CD8-positive, alpha-beta memory T cell (primary cell): ENCODE measurements around the gene RAB43. TPM values are rescaled to one million over a fixed set of nuclear protein-coding genes. Genes with fewer than 3 reads are reported as not detected.
"Not testable (repeated sequence)": the region's sequence is repeated elsewhere in the genome, so short reads cannot be mapped to it uniquely, and the experiment has no call there.

Experiments
- CTCF ChIA-PET: fragments of 350-600 bp; sonication (Branson Sonifier 250); formaldehyde crosslinking; loops from one replicate; lab custom pipeline; 2021; ENCODE audit warnings: antibody characterized with exemption; lab: Charles Lee
- POLR2A ChIA-PET: fragments of 350-600 bp; sonication (Branson Sonifier 250); formaldehyde crosslinking; loops from one replicate; lab custom pipeline; 2021; ENCODE audit warnings: antibody characterized with exemption; lab: Charles Lee
- DNase-seq, 5 donors: peaks; one replicate each; pipeline versions ENCODE4 v3.0.0 to v3.0.0-alpha.2; 2020 to 2022; ENCODE audit warnings: mixed read lengths in 1 of 5
- H3K27ac ChIP-seq: one replicate; pipeline ENCODE4 v1.7.0; 2013; ENCODE audit warnings: low read depth, mild to moderate bottlenecking, low read length, moderate library complexity
- H3K27me3 ChIP-seq: 2 replicates; pipeline ENCODE4 v1.7.0; 2013; ENCODE audit warnings: low read length, mild to moderate bottlenecking; ENCODE audit not compliant: insufficient read depth, poor library complexity, severe bottlenecking
- H3K36me3 ChIP-seq: 2 replicates; pipeline ENCODE4 v1.7.0; 2013; ENCODE audit warnings: mild to moderate bottlenecking, low read length, moderate library complexity; ENCODE audit not compliant: insufficient read depth
- H3K4me1 ChIP-seq: 2 replicates; pipeline ENCODE4 v1.7.0; 2013; ENCODE audit warnings: mild to moderate bottlenecking, low read length, moderate library complexity; ENCODE audit not compliant: insufficient read depth
- H3K4me3 ChIP-seq: 2 replicates; pipeline ENCODE4 v1.7.0; 2013; ENCODE audit warnings: mild to moderate bottlenecking, low read length
- H3K9me3 ChIP-seq: 2 replicates; pipeline ENCODE4 v1.7.0; 2013; ENCODE audit warnings: mild to moderate bottlenecking, low read length
- H3K27ac Mint-ChIP-seq, 8 donors: one replicate each; pipeline ENCODE4 v1.8.0; 2020 to 2021; ENCODE audit warnings: mixed read lengths in 8 of 8, mild to moderate bottlenecking in 6 of 8, inconsistent platforms in 3 of 8, moderate library complexity in 3 of 8
- H3K27me3 Mint-ChIP-seq, 2 donors: one replicate each; pipeline ENCODE4 v1.8.0; 2020 to 2021; ENCODE audit warnings: mixed read lengths in 2 of 2, mild to moderate bottlenecking in 1 of 2, moderate library complexity in 1 of 2
- H3K36me3 Mint-ChIP-seq, 3 donors: one replicate each; pipeline ENCODE4 v1.8.0; 2020 to 2021; ENCODE audit warnings: mixed read lengths in 3 of 3, inconsistent platforms in 1 of 3, mild to moderate bottlenecking in 1 of 3
- H3K4me1 Mint-ChIP-seq, 3 donors: one replicate each; pipeline ENCODE4 v1.8.0; 2020 to 2021; ENCODE audit warnings: mixed read lengths in 3 of 3, inconsistent platforms in 1 of 3, mild to moderate bottlenecking in 1 of 3
- H3K4me3 Mint-ChIP-seq, 7 donors: one replicate each; pipeline ENCODE4 v1.8.0; 2020 to 2021; ENCODE audit warnings: mixed read lengths in 7 of 7, mild to moderate bottlenecking in 6 of 7, moderate library complexity in 4 of 7, inconsistent platforms in 2 of 7
- H3K9me3 Mint-ChIP-seq, 5 donors: one replicate each; pipeline ENCODE4 v1.8.0; 2020 to 2022; ENCODE audit warnings: mixed read lengths in 5 of 5, mild to moderate bottlenecking in 3 of 5, moderate library complexity in 2 of 5, inconsistent platforms in 1 of 5
- polyA plus RNA-seq: library from polyadenylated mRNA; unstranded; fragments of 300-500 nt; fragmentation: Illumina TruSeq; gene quantifications from one replicate; pipeline ENCODE4 v1.2.3, GENCODE V29; 2021
- total RNA-seq, 2 experiments: library from RNA; stranded (reverse); gene quantifications; one replicate each; pipeline ENCODE4 v1.2.3, GENCODE V29; 2021

The RAB43 gene
- total and polyA plus RNA-seq, 3 experiments from 2014 or later = 14.9 to 28.6 (median 22.9) TPM

- Mint-ChIP-seq H3K27me3 (peaks cover 0 to 1% of the 10 kb centered on the region in 2 donors), H3K4me1 (peaks cover 54 to 80% (median 66%) of the 10 kb centered on the region in 3 donors), H3K36me3 (peaks cover 0 to 65% (median 4%) of the 10 kb centered on the region in 3 donors), H3K27ac (peak overlapping the region in 5 of 8 donors; percentile 3 to 74 (median 61)), H3K4me3 (peak overlapping the region in 2 of 7 donors; percentile 8 to 52), H3K9me3 (no peaks in the 10 kb centered on the region)
- Histone ChIP-seq H3K4me3 (no peak overlapping the region), H3K36me3 (peaks cover 9% of the 10 kb centered on the region), H3K4me1 (peaks cover 70% of the 10 kb centered on the region), H3K27ac (no peak overlapping the region), H3K9me3 (no peaks in the 10 kb centered on the region), H3K27me3 (no peaks in the 10 kb centered on the region)
- CTCF ChIA-PET = interaction anchor here (0.7 to 3.7 kb wide), 2 partner anchors 14 to 51 kb away, joined by 4 to 14 read pairs; no protein-coding TSS in a partner anchor
- POLR2A ChIA-PET = no interaction called here
- no peak for DNase-seq
These were observed 17.6 kb downstream of the RAB43 start for GRCh38 chr3:129104051-129104450.

GRCh38 chr3:129103296-129103695, 18.3 kb downstream of the RAB43 start:
- Mint-ChIP-seq H3K9me3 (no peaks in the 10 kb centered on the region), H3K4me1 (peaks cover 55 to 78% (median 62%) of the 10 kb centered on the region in 3 donors)
- H3K36me3 ChIP-seq = peaks cover 9% of the 10 kb centered on the region

GRCh38 chr3:129101370-129102138, 20.1 kb downstream of the RAB43 start:
- H3K4me1 ChIP-seq = peaks cover 62% of the 10 kb centered on the region
- peaks cover 0 to 3% of the 10 kb centered on the region in 2 donors for H3K27me3 Mint-ChIP-seq
- H3K27ac Mint-ChIP-seq = peak overlapping the region in 7 of 8 donors; percentile 49 to 83 (median 72)
- ChIA-PET POLR2A (interaction anchor here (0.6 kb wide), 1 partner anchor 658 kb away, joined by 12 read pairs; no protein-coding TSS in a partner anchor), CTCF (interaction anchor here (0.8 to 3.7 kb wide), 4 partner anchors 19 to 145 kb away, joined by 3 to 14 read pairs (median 3); no protein-coding TSS in a partner anchor)
- H3K36me3 ChIP-seq = peaks cover 9% of the 10 kb centered on the region
- H3K36me3 Mint-ChIP-seq = peaks cover 0 to 58% (median 14%) of the 10 kb centered on the region in 3 donors
- no peak overlapping the region for H3K27ac ChIP-seq
- H3K4me3 Mint-ChIP-seq = peak overlapping the region in 1 of 7 donors; percentile 15
- peaks cover 53 to 78% (median 67%) of the 10 kb centered on the region in 3 donors for H3K4me1 Mint-ChIP-seq
- H3K27me3 ChIP-seq = no peaks in the 10 kb centered on the region
- no peaks in the 10 kb centered on the region for H3K9me3 Mint-ChIP-seq
- H3K9me3 ChIP-seq = no peaks in the 10 kb centered on the region
- no peak for DNase-seq
- no peak overlapping the region for H3K4me3 ChIP-seq

More at GRCh38 chr3:129103296-129103695, 18.3 kb downstream of the RAB43 start:
- H3K9me3 ChIP-seq = no peaks in the 10 kb centered on the region
- no peak for DNase-seq
- peaks cover 0 to 61% (median 7%) of the 10 kb centered on the region in 3 donors for H3K36me3 Mint-ChIP-seq
- peak overlapping the region in 4 of 8 donors; percentile 23 to 77 (median 58) for H3K27ac Mint-ChIP-seq
- peaks cover 66% of the 10 kb centered on the region for H3K4me1 ChIP-seq
- H3K4me3 Mint-ChIP-seq = no peak overlapping the region
- H3K27ac ChIP-seq = no peak overlapping the region
- CTCF ChIA-PET = interaction anchor here (0.7 to 3.7 kb wide), 2 partner anchors 15 to 50 kb away, joined by 4 to 14 read pairs; no protein-coding TSS in a partner anchor
- POLR2A ChIA-PET = interaction anchor here (1.1 kb wide), 1 partner anchor 15 kb away, joined by 3 read pairs; no protein-coding TSS in a partner anchor
- peaks cover 0 to 1% of the 10 kb centered on the region in 2 donors for H3K27me3 Mint-ChIP-seq
- no peak overlapping the region for H3K4me3 ChIP-seq
- H3K27me3 ChIP-seq = no peaks in the 10 kb centered on the region

GRCh38 chr3:129100274-129100673, 21.3 kb downstream of the RAB43 start:
- Histone ChIP-seq H3K4me3 (no peak overlapping the region), H3K9me3 (no peaks in the 10 kb centered on the region), H3K27ac (no peak overlapping the region), H3K27me3 (no peaks in the 10 kb centered on the region), H3K4me1 (peaks cover 53% of the 10 kb centered on the region), H3K36me3 (no peaks in the 10 kb centered on the region)
- H3K4me1 Mint-ChIP-seq = peaks cover 53 to 73% (median 72%) of the 10 kb centered on the region in 3 donors
- H3K9me3 Mint-ChIP-seq = no peaks in the 10 kb centered on the region
- H3K36me3 Mint-ChIP-seq = peaks cover 0 to 56% (median 18%) of the 10 kb centered on the region in 3 donors
- peak overlapping the region in 1 of 8 donors; percentile 17 for H3K27ac Mint-ChIP-seq
- ChIA-PET POLR2A (no interaction called here), CTCF (interaction anchor here (1.0 to 1.3 kb wide), 2 partner anchors 45 to 47 kb away, joined by 3 to 4 read pairs; no protein-coding TSS in a partner anchor)
- DNase-seq = no peak
- H3K27me3 Mint-ChIP-seq = peaks cover 0 to 3% of the 10 kb centered on the region in 2 donors
- H3K4me3 Mint-ChIP-seq = no peak overlapping the region

GRCh38 chr3:129095285-129095684, 26.3 kb downstream of the RAB43 start:
- H3K4me3 ChIP-seq = no peak overlapping the region
- CTCF ChIA-PET = interaction anchor here (1.5 kb wide), 1 partner anchor 26 kb away, joined by 3 read pairs; the partner anchor contains the start of gene RAB43
- no peak overlapping the region for H3K4me3 Mint-ChIP-seq
- peaks cover 0 to 3% of the 10 kb centered on the region in 2 donors for H3K27me3 Mint-ChIP-seq
- POLR2A ChIA-PET = no interaction called here
- H3K9me3 Mint-ChIP-seq = no peaks in the 10 kb centered on the region
- H3K27ac Mint-ChIP-seq = no peak overlapping the region
- H3K27ac ChIP-seq = no peak overlapping the region
- peaks cover 14% of the 10 kb centered on the region for H3K4me1 ChIP-seq
- H3K36me3 ChIP-seq = peaks cover 9% of the 10 kb centered on the region
- H3K36me3 Mint-ChIP-seq = peaks cover 0 to 60% (median 21%) of the 10 kb centered on the region in 3 donors
- H3K4me1 Mint-ChIP-seq = peaks cover 25 to 34% (median 32%) of the 10 kb centered on the region in 3 donors
- H3K27me3 ChIP-seq = no peaks in the 10 kb centered on the region
- DNase-seq = no peak
- H3K9me3 ChIP-seq = no peaks in the 10 kb centered on the region

- H3K4me1 ChIP-seq, H3K4me3 Mint-ChIP-seq, H3K36me3 ChIP-seq, CTCF ChIA-PET, DNase-seq, H3K9me3 Mint-ChIP-seq, H3K27ac Mint-ChIP-seq, POLR2A ChIA-PET, H3K27me3 Mint-ChIP-seq, H3K4me1 Mint-ChIP-seq, H3K27me3 ChIP-seq, H3K4me3 ChIP-seq, H3K27ac ChIP-seq, H3K9me3 ChIP-seq: not testable (repeated sequence)
- H3K36me3 Mint-ChIP-seq = peaks cover 0 to 13% (median 3%) of the 10 kb centered on the region in 3 donors
These were observed 33.3 kb downstream of the RAB43 start for GRCh38 chr3:129088312-129088711.

- POLR2A ChIA-PET = interaction anchor here (1.0 kb wide), 1 partner anchor 33 kb away, joined by 5 read pairs; no protein-coding TSS in a partner anchor
- H3K27me3 Mint-ChIP-seq, H3K27ac Mint-ChIP-seq, H3K27me3 ChIP-seq, CTCF ChIA-PET, H3K36me3 ChIP-seq, H3K4me3 Mint-ChIP-seq, H3K4me3 ChIP-seq, H3K4me1 ChIP-seq, H3K9me3 Mint-ChIP-seq, H3K9me3 ChIP-seq, H3K27ac ChIP-seq, H3K4me1 Mint-ChIP-seq: not testable (repeated sequence)
- DNase-seq = peak in 1 of 5 donors; percentile 46
- peaks cover 0 to 13% (median 3%) of the 10 kb centered on the region in 3 donors for H3K36me3 Mint-ChIP-seq
These were observed 33.7 kb downstream of the RAB43 start for GRCh38 chr3:129087904-129088303.
